Cardiac muscle cell (in vitro differentiated cells and primary cell): ENCODE results near the gene HSF4. TPM values are rescaled to one million over a fixed set of nuclear protein-coding genes. Genes with fewer than 3 reads are reported as not detected.
A peak's percentile ranks its signal among the peaks of the same experiment; 100 is the strongest.

Experiments used
- DNase-seq, 2 donors: peaks; one replicate each; pipeline versions ENCODE4 v3.0.0 to v3.0.0-alpha.2; 2010 to 2017; ENCODE audit warnings: low read depth in 1 of 2, low spot score in 1 of 2
- H3K27ac ChIP-seq: fragments of 200-600 bp; sonication (generic); 2 replicates; pipeline ENCODE4 v1.5.1; 2016
- H3K27me3 ChIP-seq: fragments of 200-600 bp; sonication (generic); 2 replicates; pipeline ENCODE4 v1.6.0; 2016; ENCODE audit warnings: control low read depth
- H3K36me3 ChIP-seq: fragments of 200-600 bp; sonication (generic); 2 replicates; pipeline ENCODE4 v1.5.1; 2016; ENCODE audit warnings: control low read depth
- H3K4me1 ChIP-seq: fragments of 200-600 bp; sonication (generic); 2 replicates; pipeline ENCODE4 v1.8.1; 2017; ENCODE audit warnings: low read depth, mild to moderate bottlenecking, mixed run types
- H3K4me3 ChIP-seq: fragments of 200-600 bp; sonication (generic); 2 replicates; pipeline ENCODE4 v1.5.1; 2016; ENCODE audit warnings: mild to moderate bottlenecking
- H3K9me3 ChIP-seq: fragments of 200-600 bp; sonication (generic); 2 replicates; pipeline ENCODE4 v1.5.1; 2017; ENCODE audit warnings: low read depth, mild to moderate bottlenecking, control low read depth
- polyA plus RNA-seq: library from polyadenylated mRNA; unstranded; fragments of >200 nt; fragmentation: Nextera tagmentation; extraction: Ambion mirVana; gene quantifications from 2 replicates; pipeline ENCODE4 v1.2.1, GENCODE V29; 2016
- total RNA-seq: library from RNA; depleted of rRNA; stranded (reverse); fragments of >200 nt; gene quantifications from 2 replicates; pipeline ENCODE4 v1.2.3, GENCODE V29; 2016
- TF ChIP-seq, protein P1 (sequence below): IDR thresholded peaks from 2 replicates; pipeline ENCODE4 v1.5.1; 2012; ENCODE audit warnings: low read depth, mild to moderate bottlenecking, low read length

The HSF4 gene
- total and polyA plus RNA-seq, 2 experiments from 2014 or later = 1.7 to 7.9 TPM

DNA sequence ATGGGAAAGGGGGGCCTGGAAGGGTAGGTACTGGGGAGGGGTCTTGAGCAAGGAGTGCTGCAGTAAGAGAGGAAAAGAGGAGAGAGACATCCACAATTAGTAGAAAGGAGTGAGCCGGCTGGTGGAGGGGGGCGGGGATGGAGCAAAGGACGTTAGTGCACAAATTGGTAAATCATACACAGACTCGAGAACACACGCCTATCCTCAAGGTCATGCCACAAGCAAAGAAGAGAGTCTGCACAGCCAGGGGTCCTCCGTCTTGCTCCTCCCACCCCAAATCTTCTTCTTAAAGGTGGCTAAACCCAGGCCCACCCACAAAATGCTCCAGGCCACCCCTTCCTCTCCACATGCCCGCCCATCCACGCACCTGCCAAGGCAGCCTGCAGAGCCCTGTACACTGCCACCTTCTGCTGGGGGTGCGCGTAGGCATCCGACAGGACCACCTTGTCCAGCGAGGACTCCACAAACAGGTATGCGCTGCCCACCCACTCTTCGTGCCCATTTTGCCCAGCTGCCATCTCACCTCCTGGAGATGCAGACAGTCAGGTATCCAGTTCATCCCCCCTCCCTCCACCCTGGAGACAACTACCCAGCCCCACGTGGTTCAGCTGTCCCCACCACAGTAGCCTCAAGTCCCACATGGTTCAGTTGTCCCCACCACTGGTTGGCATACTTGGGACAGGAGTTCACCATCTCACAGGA lies 8.3 kb upstream of the HSF4 start:
- peaks cover 94% of the 10 kb centered on the region for H3K27me3 ChIP-seq
- no peaks in the 10 kb centered on the region for H3K36me3 ChIP-seq
- no peak overlapping the region for H3K4me3 ChIP-seq
- no peak for DNase-seq
- TF ChIP-seq, protein P1, sequence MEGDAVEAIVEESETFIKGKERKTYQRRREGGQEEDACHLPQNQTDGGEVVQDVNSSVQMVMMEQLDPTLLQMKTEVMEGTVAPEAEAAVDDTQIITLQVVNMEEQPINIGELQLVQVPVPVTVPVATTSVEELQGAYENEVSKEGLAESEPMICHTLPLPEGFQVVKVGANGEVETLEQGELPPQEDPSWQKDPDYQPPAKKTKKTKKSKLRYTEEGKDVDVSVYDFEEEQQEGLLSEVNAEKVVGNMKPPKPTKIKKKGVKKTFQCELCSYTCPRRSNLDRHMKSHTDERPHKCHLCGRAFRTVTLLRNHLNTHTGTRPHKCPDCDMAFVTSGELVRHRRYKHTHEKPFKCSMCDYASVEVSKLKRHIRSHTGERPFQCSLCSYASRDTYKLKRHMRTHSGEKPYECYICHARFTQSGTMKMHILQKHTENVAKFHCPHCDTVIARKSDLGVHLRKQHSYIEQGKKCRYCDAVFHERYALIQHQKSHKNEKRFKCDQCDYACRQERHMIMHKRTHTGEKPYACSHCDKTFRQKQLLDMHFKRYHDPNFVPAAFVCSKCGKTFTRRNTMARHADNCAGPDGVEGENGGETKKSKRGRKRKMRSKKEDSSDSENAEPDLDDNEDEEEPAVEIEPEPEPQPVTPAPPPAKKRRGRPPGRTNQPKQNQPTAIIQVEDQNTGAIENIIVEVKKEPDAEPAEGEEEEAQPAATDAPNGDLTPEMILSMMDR = no peak
- no peak overlapping the region for H3K27ac ChIP-seq
- H3K9me3 ChIP-seq = no peaks in the 10 kb centered on the region
- H3K4me1 ChIP-seq = no peaks in the 10 kb centered on the region

DNA sequence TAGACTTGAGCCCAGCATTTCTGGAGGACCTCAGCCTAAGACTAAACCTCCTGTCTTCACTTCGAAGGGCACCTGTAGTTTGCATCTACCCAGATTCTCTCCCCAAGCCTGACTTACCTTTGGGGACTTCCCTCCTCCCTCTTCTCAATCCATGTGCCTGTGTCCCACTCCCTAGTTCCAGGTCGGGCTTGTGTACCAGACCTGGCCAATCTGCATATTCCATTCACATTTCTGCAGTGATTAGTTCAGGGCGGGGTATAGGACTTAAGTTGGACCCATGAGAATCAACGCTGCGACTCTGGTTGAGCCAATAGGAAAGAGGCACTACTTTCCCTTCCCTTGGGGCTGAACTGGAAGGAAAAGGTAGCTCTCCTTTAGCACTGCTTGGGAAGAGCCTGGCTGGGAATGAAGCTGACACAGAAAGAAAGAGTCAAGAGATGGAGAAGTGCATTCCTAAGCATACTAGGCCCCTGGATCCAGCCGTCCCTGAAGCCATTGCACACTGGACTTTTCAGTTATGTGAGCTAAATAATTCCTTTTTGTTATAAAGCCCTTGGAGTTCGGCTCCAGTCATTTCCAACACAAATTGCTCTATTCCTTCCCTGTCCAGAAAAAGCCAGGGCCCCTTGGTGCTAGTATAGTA lies 7.3 kb upstream of the HSF4 start:
- Histone ChIP-seq H3K36me3 (no peaks in the 10 kb centered on the region), H3K9me3 (no peaks in the 10 kb centered on the region), H3K27me3 (peaks cover 97% of the 10 kb centered on the region), H3K27ac (no peak overlapping the region), H3K4me1 (no peaks in the 10 kb centered on the region), H3K4me3 (no peak overlapping the region)
- TF ChIP-seq, protein P1 = no peak
- no peak for DNase-seq

DNA sequence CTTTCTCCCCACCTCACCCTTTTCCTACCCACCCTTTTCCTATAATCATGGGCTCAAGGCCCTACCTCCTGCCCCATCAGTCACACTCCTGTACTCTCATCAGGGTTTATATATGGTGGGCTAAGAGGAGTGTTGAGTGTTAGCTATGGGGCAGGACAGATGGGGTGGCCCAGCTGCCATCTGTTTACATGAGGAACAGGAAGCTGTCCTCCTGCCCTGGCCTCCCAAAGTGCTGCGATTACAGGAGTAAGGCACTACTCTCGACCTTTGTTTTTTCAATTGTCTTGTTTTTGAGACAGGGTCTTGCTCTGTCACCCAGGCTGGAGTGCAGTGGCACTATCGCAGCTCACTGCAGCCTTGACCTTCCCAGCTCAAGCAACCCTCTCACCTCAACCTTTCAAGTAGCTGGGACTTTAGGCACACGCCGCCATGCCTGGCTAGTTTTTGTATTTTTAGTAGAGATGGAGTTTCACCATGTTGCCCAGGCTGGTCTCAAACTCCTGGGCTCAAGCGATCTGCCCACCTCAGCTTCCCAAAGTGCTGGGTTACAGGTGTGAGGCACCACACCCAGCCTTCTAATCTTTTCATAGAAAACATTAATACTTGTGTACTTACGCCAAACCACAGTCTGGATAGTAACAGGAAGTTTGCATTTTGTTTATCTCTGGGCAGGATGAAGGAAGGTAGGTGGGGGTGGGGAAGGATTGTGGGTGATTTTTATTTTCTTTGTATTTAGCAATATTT lies 6.5 kb upstream of the HSF4 start:
- Histone ChIP-seq H3K27me3 (peaks cover 97% of the 10 kb centered on the region), H3K4me1 (peaks cover 4% of the 10 kb centered on the region), H3K36me3 (no peaks in the 10 kb centered on the region), H3K4me3 (no peak overlapping the region), H3K27ac (no peak overlapping the region), H3K9me3 (no peaks in the 10 kb centered on the region)
- no peak for DNase-seq
- TF ChIP-seq, protein P1 = no peak

DNA sequence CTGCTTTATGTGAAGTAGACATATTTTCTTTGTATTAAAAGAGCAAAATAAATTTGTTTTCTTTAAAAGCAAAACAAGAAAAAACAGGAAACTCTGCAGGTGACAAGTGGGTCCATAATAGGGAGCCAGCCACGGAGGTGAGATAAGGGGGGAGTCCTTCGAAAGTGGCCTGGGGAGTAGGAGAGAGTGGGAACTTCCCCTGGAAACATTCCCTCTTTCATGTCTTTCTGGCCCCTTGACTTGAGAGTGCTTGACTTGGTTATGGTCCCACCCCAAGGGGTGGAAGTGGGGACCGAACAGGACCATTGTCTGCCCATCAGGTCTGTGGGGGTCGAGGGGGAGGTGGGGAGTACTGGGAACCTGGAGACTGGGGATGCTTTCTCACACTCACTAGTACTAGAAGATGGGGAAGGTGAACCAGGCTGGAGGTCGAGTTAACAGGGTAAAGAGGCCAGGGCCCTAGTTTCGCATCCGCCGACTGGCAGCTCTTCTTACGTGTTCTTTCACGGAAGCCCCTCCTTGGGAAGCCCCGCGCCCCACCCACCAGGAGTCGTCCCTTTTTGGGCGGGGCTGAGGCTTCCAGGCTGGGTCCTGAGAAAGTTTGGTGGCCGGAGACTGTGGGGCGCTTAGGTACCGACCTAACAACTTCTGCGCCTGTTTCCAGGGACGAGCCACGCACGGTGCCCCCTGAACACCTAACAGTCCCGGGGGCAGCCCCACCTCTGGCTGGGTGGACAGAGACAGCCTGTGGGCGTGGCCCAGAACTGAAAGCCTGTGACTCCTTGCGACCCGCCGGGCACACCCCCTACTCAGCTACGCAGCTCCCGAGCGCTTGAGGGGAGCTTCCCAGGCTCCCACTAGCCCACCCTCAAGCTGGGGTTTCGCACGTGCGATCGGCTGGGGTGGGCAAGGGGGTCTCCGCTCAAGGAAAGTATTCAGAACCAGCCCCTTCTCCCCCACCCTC lies 5.6 kb upstream of the HSF4 start:
- Histone ChIP-seq H3K27ac (no peak overlapping the region), H3K4me1 (peaks cover 6% of the 10 kb centered on the region), H3K4me3 (peak overlapping the region; percentile 59), H3K27me3 (peaks cover 97% of the 10 kb centered on the region), H3K9me3 (no peaks in the 10 kb centered on the region), H3K36me3 (no peaks in the 10 kb centered on the region)
- peak; percentile 34 to 43 for DNase-seq
- TF ChIP-seq, protein P1 = no peak

DNA sequence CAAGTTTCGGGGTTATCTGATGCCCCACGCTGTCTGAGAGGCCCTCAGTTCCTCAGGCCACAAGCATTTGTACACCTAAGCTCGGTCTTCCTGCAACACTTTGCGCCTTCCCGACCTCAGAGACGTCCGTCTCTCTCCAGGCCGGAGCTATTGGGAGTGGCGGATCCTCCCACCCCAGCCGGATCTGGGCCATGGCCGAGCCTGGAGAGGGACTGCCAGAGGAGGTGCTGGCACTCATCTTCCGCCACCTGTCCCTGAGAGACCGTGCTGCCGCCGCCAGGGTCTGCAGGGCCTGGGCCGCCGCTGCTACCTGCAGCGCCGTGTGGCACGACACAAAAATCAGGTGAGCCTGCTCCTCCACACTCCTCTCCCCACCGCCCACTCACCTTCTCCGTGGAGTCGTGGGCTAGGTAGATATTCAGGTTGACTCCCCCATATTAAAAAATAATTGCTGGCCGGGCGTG lies 2.9 kb upstream of the HSF4 start:
- TF ChIP-seq, protein P1 = no peak
- no peak for DNase-seq
- Histone ChIP-seq H3K27ac (no peak overlapping the region), H3K9me3 (no peaks in the 10 kb centered on the region), H3K27me3 (peaks cover 97% of the 10 kb centered on the region), H3K36me3 (no peaks in the 10 kb centered on the region), H3K4me3 (no peak overlapping the region), H3K4me1 (peaks cover 6% of the 10 kb centered on the region)
